Measurements from ENCODE around the gene ASB13. TPM values are rescaled to one million over a fixed set of nuclear protein-coding genes. Genes with fewer than 3 reads are reported as not detected.

The ASB13 gene
- total and polyA plus RNA-seq, 10 of the 15 experiments (the other 5 are each of a cell fraction or from before 2014, with no cell fraction given): 0.02 to 0.59 (median 0.10) TPM; not detected in 2

GRCh38 chr10:5604961-5605360 lies 61.4 kb downstream of the ASB13 start:
- Histone ChIP-seq H3K4me3 (no peak overlapping the region), H4K20me1 (ENCODE audit: control insufficient read depth, insufficient read depth) (no peaks in the 10 kb centered on the region), H3K36me3 (ENCODE audit: control insufficient read depth in 2 of 2, insufficient read depth in 2 of 2, low read length in 1 of 2) (no peaks in the 10 kb centered on the region), H3K27me3 (replicated peaks in 1 of 2; ENCODE audit: control insufficient read depth in 2 of 2, insufficient read depth in 2 of 2, low read length in 1 of 2) (peaks cover 2 to 4% of the 10 kb centered on the region in 2 experiments), H3K9ac (ENCODE audit: control insufficient read depth, insufficient read depth, low read length) (no peak overlapping the region), H3K9me3 (replicated peaks; ENCODE audit: control insufficient read depth, insufficient read depth, low read length) (no peaks in the 10 kb centered on the region; the same call in 2 of the 3 replicates), H3K4me1 (ENCODE audit: control insufficient read depth, insufficient read depth, low read length) (no peaks in the 10 kb centered on the region), H3K27ac (ENCODE audit: control insufficient read depth, insufficient read depth) (no peak overlapping the region), H2AFZ (ENCODE audit: control insufficient read depth, low read depth, low read length) (no peak overlapping the region), H3K79me2 (ENCODE audit: control insufficient read depth, insufficient read depth, low read length) (no peaks in the 10 kb centered on the region), H3K4me2 (ENCODE audit: control insufficient read depth, insufficient read depth) (no peak overlapping the region)
- no TSS peak for BruUV-seq (replicated peaks)
- in situ Hi-C loops (cut with MboI): no loop called here
- DNase-seq (ENCODE audit: low read depth, low spot score): no peak
- no peak for ATAC-seq
- RAD21 ChIA-PET (ENCODE audit: unreplicated experiment): no interaction called here
- CTCF ChIA-PET: interaction anchor here (0.8 to 1.3 kb wide), 3 partner anchors 9 to 163 kb away, joined by 4 to 5 read pairs (median 4); no protein-coding TSS in a partner anchor
- no peak for FAIRE-seq
- no peak for TF ChIP-seq NR2C1 (IDR thresholded peaks at IDR 0.05)
- no peak for TF ChIP-seq BCL3 (IDR thresholded peaks at IDR 0.05; ENCODE audit: borderline replicate concordance, insufficient read depth, low read depth, low read length, poor library complexity, severe bottlenecking)
- TF ChIP-seq FOS (IDR thresholded peaks at IDR 0.05; ENCODE audit: borderline replicate concordance, extremely low read depth, insufficient read length): no peak
- no peak for TF ChIP-seq ZNF217 (IDR thresholded peaks at IDR 0.05)
- TF ChIP-seq NFYB (IDR thresholded peaks at IDR 0.05; ENCODE audit: insufficient read depth, low read depth, low read length): no peak
- no peak for TF ChIP-seq SMAD5 (IDR thresholded peaks at IDR 0.05; ENCODE audit: low read depth)
- TF ChIP-seq CHD2 (IDR thresholded peaks at IDR 0.05; ENCODE audit: borderline replicate concordance, low read depth, low read length): no peak
- TF ChIP-seq EED (IDR thresholded peaks at IDR 0.05; ENCODE audit: low read depth): no peak
- no peak for TF ChIP-seq HDAC6 (IDR thresholded peaks at IDR 0.05; ENCODE audit: unreplicated experiment)
- no peak for TF ChIP-seq ASH2L (IDR thresholded peaks at IDR 0.05; ENCODE audit: borderline replicate concordance, low read depth)
- no peak for TF ChIP-seq MLLT1 (IDR thresholded peaks at IDR 0.05)
- TF ChIP-seq CBFB (IDR thresholded peaks at IDR 0.05; ENCODE audit: low read depth): no peak
- SMC1A ChIA-PET (ENCODE audit: uncharacterized antibody, unreplicated experiment): interaction anchor here (0.6 kb wide), 1 partner anchor 195 kb away, joined by 3 read pairs; no protein-coding TSS in a partner anchor
- 59% methylated on average over 7 of the region's 7 CpGs for WGBS (ENCODE audit: insufficient coverage, insufficient replicate concordance, low lambda C conversion rate, missing lambda C conversion rate)
- intact Hi-C loops (cut with micrococcal nuclease; ENCODE audit: unreplicated experiment): loop anchor here (5.0 kb wide), 1 partner anchor 163 kb away; no protein-coding TSS in a partner anchor
- POLR2A ChIA-PET: no interaction called here
